Ishikawa (cell line): ENCODE measurements around the gene SEC16A.

Experiments
- EGR1 ChIP-seq: IDR thresholded peaks from 2 replicates; pipeline ENCODE4 v1.6.1; 2012
- NFIC ChIP-seq: IDR thresholded peaks from 2 replicates; pipeline ENCODE4 v1.6.1; 2012
- TAF1 ChIP-seq: IDR thresholded peaks from 2 replicates; pipeline ENCODE4 v1.6.1; 2012; ENCODE audit warnings: low read depth, mild to moderate bottlenecking
- USF1 ChIP-seq: IDR thresholded peaks from 2 replicates; pipeline ENCODE4 v1.6.1; 2012
- YY1 ChIP-seq: IDR thresholded peaks from 2 replicates; pipeline ENCODE4 v1.6.1; 2012; ENCODE audit warnings: low read depth

- TF ChIP-seq YY1 (no peak), TAF1 (no peak), NFIC (no peak), USF1 (no peak), EGR1 (no peak)
These were observed 44.0 kb downstream of the SEC16A start for GRCh38 chr9:136438548-136439480.
